GM18526 (cell line): Measurements from ENCODE around the gene ST6GAL1.

ENCODE experiments used
- POLR2A ChIP-seq: IDR thresholded peaks from 3 replicates; pipeline ENCODE4 v1.6.1; 2011; ENCODE audit not compliant: insufficient read length; ENCODE audit errors: extremely low read depth

The ST6GAL1 gene

GRCh38 chr3:186998937-186999368 is 68.6 kb downstream of the ST6GAL1 start:
- no peak for TF ChIP-seq POLR2A

- no peak for TF ChIP-seq POLR2A
Measured at GRCh38 chr3:187000711-187001151, 70.4 kb downstream of the ST6GAL1 start.

- TF ChIP-seq POLR2A: no peak
Measured at GRCh38 chr3:187002915-187003314, 72.6 kb downstream of the ST6GAL1 start.

GRCh38 chr3:187005827-187006481 is 75.6 kb downstream of the ST6GAL1 start:
- TF ChIP-seq POLR2A: no peak

- TF ChIP-seq POLR2A: no peak
Measured at GRCh38 chr3:187006864-187007630, 76.7 kb downstream of the ST6GAL1 start.

GRCh38 chr3:187011915-187012314 is 81.6 kb downstream of the ST6GAL1 start:
- no peak for TF ChIP-seq POLR2A

- TF ChIP-seq POLR2A: peak; percentile 20
Measured at GRCh38 chr3:187012609-187013051, 82.3 kb downstream of the ST6GAL1 start.

GRCh38 chr3:187013159-187013716 is 82.9 kb downstream of the ST6GAL1 start:
- peak; percentile 1 for TF ChIP-seq POLR2A

- TF ChIP-seq POLR2A: no peak
Measured at GRCh38 chr3:187014417-187014864, 84.1 kb downstream of the ST6GAL1 start.

- no peak for TF ChIP-seq POLR2A
Measured at GRCh38 chr3:187015903-187016638, 85.7 kb downstream of the ST6GAL1 start.

- TF ChIP-seq POLR2A: no peak
Measured at GRCh38 chr3:187016639-187017345, 86.5 kb downstream of the ST6GAL1 start.

- TF ChIP-seq POLR2A: no peak
Measured at GRCh38 chr3:187017511-187018230, 87.3 kb downstream of the ST6GAL1 start.

- no peak for TF ChIP-seq POLR2A
Measured at GRCh38 chr3:187019542-187020072, 89.3 kb downstream of the ST6GAL1 start.

GRCh38 chr3:187020376-187020775 is 90.0 kb downstream of the ST6GAL1 start:
- no peak for TF ChIP-seq POLR2A
